ENCODE data around the gene ZFHX2.

GRCh38 chr14:23525611-23526010, 26.0 kb downstream of the ZFHX2 start:
- TF ChIP-seq CTCF (optimal IDR thresholded peaks at IDR 0.05 in 1 of 3, IDR thresholded peaks at IDR 0.05 in 1 of 3, conservative IDR thresholded peaks at IDR 0.05 in 1 of 3; ENCODE audit: extremely low read depth in 1 of 3, insufficient read depth in 2 of 3, low read length in 3 of 3) (no peak), EZH2 (IDR thresholded peaks at IDR 0.05; ENCODE audit: low read length) (no peak)
